Stimulated activated naive CD8-positive, alpha-beta T cell treated with anti-CD3 and anti-CD28 coated beads, Interleukin-15, Interleukin-2, amounts not matched to agents 100 ng/mL and 50 ng/mL, for 24 hours (primary cell): ENCODE measurements around the gene P2RY2.

Experiments
- H3K27ac Mint-ChIP-seq: one replicate; pipeline ENCODE4 v1.8.0; 2021; ENCODE audit warnings: mild to moderate bottlenecking, mixed read lengths
- H3K27me3 Mint-ChIP-seq: one replicate; pipeline ENCODE4 v1.8.0; 2021; ENCODE audit warnings: mixed read lengths
- H3K36me3 Mint-ChIP-seq: one replicate; pipeline ENCODE4 v1.8.0; 2021; ENCODE audit warnings: low read depth, mixed read lengths
- H3K4me1 Mint-ChIP-seq: one replicate; pipeline ENCODE4 v1.8.0; 2021; ENCODE audit warnings: low read depth, mixed read lengths
- H3K4me3 Mint-ChIP-seq: one replicate; pipeline ENCODE4 v1.8.0; 2021; ENCODE audit warnings: mild to moderate bottlenecking, mixed read lengths
- H3K9me3 Mint-ChIP-seq: one replicate; pipeline ENCODE4 v1.8.0; 2021; ENCODE audit warnings: mixed read lengths

P2RY2 gene

DNA sequence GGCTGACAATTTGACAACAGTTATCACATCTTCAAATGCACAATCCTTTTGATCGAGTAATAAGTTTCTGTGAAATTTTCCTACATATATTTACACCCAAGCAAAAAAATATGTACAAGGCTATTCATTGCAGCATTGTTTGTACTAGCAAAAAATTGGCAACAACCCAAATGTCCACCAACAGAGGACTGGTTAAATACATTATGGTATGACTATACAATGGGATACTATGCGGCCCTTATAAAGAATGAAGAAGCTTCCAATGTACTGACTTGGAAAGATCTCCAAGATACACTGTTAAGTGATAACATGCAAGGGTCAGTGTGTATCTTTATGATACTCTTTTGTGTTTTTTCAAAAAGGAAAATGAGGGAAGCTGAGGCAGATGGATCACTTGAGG, 8.2 kb upstream of the P2RY2 start:
- peaks cover 8% of the 10 kb centered on the region for H3K27me3 Mint-ChIP-seq
- H3K4me1 Mint-ChIP-seq = no peaks in the 10 kb centered on the region
- H3K27ac Mint-ChIP-seq = no peak overlapping the region
- H3K9me3 Mint-ChIP-seq = no peaks in the 10 kb centered on the region
- no peaks in the 10 kb centered on the region for H3K36me3 Mint-ChIP-seq
- H3K4me3 Mint-ChIP-seq = no peak overlapping the region

DNA sequence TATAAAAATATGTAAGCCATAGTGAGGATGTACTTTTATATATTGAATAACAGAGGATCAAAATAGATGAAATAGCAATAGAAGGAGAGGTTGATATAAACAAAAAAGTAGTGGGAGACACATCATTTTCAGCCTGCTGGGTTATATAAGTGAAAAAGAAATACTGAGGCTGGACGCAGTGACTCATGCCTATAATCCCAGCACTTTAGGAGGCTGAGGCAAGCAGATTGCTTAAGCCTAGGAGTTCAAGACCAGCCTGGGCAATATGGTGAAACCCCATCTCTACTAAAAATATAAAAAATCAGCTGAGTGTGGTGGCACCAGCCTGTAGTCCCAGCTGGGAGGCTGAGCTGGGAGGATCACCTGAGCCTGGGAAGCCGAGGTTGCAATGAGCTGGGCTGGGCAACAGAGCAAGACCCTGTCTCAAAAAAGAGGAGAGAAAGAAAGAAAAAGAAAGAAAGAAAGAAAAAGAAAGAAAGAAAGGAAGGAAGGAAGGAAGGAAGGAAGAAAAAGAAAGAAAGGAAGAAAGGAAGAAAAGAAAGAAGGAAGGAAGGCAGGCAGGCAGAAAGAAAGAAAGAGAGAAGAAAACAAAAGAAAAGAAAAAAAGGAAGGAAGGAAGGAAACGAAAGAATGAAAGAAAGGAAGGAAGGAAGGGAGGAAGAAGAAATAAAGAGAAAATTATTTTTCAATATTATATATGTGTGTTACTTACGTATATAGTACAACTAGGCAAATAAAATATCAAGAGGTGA, 7.0 kb upstream of the P2RY2 start:
- H3K36me3 Mint-ChIP-seq = no peaks in the 10 kb centered on the region
- no peak overlapping the region for H3K27ac Mint-ChIP-seq
- no peaks in the 10 kb centered on the region for H3K4me1 Mint-ChIP-seq
- peaks cover 3% of the 10 kb centered on the region for H3K27me3 Mint-ChIP-seq
- no peaks in the 10 kb centered on the region for H3K9me3 Mint-ChIP-seq
- H3K4me3 Mint-ChIP-seq = no peak overlapping the region

DNA sequence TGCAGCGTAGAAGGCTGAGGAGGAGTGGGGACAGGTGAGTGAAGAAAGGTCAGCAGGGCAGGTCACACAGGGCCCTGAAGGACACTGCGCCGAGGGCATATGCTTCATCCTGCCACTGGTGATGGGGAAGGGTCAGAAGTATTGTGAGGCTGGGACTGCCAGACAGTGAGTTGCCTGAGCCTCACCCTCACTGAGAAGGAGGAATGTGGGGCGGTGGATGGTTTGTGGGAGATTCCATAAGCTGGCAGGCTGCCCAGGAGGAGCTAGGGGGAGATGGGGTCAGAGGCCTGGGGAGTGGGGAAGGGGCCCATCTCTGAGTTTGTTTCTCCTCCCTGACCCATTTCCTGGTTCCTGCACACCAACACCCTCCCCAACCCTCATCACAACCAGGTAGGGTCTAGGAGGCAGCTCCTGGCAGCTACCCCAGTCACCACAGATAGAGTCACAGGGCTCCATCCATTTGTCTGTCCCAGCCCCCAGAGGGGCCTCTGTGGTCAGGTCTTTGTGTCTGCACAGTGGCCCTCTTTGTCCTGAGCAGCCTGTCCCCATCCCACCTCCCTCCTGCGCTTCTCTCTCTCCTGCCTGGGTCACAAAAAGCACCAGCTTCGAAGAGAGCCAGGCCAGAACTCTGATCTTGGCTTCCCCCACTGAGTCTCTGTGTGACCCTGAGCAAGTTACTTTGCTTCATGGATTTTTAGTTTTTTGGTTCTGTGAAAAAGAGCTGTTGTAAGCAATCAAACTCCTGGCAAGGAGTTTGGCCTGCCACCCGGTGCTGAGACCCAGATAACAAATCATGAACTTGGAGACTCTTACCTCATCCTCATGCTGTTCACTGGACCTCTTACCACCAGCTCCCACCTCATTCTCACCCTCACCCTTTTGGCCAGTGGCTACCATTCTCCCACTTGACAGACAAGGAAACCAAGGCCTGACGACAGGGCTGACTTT, 4.6 kb upstream of the P2RY2 start:
- no peaks in the 10 kb centered on the region for H3K4me1 Mint-ChIP-seq
- peak overlapping the region; percentile 28 for H3K27ac Mint-ChIP-seq
- H3K36me3 Mint-ChIP-seq = no peaks in the 10 kb centered on the region
- H3K4me3 Mint-ChIP-seq = no peak overlapping the region
- peaks cover 7% of the 10 kb centered on the region for H3K27me3 Mint-ChIP-seq
- H3K9me3 Mint-ChIP-seq = no peaks in the 10 kb centered on the region

DNA sequence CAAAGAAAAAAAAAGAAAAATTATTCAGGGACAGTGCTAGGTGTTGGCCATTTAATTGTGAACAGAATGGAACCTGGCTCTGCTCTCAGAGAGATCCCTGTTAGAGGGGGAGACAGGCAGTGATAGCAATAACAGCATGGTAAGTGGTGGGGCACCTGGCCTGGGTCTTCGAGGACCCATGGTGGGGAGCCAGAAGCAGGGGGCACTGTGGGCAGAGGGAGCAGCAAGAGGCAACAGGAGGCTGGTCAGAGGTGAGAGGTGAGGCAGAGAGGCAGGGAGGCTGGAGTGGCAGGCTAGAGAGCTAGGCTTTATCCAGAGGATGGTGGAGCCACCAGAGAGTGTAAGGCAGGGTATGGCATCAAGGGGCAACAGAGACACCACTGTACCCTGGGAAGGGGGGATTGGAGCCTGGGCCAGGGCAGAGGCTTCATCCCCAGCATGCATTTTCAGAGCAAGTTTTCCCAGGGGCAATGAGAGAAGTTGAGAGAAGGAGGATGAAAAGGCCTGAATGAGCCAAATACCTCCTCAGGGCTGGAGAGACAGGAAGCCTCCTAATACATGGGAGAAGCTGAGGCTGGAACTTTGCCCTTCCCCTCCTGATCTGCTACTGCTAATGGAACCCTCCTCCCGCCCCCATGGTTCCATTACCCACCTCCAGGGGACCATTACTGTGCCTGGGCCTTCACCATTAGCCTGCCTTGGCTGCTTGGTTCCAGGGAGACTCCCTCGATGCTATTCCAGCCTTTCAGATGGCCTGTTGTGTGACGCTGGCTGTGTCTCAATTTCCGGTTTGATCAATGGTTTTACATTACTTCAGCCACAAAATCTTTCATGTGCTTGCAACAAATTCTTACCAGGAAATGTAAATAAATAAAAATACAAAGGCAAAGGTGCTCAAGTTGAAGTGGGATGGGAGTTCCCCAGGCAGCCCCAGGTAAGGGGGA, 2.6 kb upstream of the P2RY2 start:
- Mint-ChIP-seq H3K4me3 (no peak overlapping the region), H3K4me1 (no peaks in the 10 kb centered on the region), H3K27me3 (peaks cover 23% of the 10 kb centered on the region), H3K36me3 (no peaks in the 10 kb centered on the region), H3K27ac (no peak overlapping the region), H3K9me3 (no peaks in the 10 kb centered on the region)

DNA sequence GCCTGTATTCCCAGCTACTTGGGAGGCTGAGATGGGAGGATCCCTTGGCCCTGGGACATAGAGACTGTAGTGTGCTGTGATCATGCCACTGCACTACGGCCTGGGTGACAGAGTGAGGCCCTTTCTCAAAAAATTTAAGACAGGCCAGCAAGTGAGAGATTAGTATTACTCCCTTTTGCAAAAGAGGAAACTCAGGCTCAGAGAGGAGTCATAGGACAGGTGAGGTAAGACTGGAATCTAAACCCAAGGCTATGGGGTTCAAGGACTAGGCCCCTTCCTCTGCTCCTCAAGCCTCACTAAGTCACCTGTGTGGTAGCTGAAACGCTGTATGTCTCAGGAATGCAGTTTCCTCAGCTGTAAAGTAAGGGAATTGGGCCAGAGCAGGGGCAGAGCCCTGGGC, 1.6 kb upstream of the P2RY2 start:
- no peaks in the 10 kb centered on the region for H3K4me1 Mint-ChIP-seq
- no peaks in the 10 kb centered on the region for H3K36me3 Mint-ChIP-seq
- no peak overlapping the region for H3K4me3 Mint-ChIP-seq
- H3K27ac Mint-ChIP-seq = no peak overlapping the region
- H3K9me3 Mint-ChIP-seq = no peaks in the 10 kb centered on the region
- H3K27me3 Mint-ChIP-seq = peaks cover 23% of the 10 kb centered on the region

DNA sequence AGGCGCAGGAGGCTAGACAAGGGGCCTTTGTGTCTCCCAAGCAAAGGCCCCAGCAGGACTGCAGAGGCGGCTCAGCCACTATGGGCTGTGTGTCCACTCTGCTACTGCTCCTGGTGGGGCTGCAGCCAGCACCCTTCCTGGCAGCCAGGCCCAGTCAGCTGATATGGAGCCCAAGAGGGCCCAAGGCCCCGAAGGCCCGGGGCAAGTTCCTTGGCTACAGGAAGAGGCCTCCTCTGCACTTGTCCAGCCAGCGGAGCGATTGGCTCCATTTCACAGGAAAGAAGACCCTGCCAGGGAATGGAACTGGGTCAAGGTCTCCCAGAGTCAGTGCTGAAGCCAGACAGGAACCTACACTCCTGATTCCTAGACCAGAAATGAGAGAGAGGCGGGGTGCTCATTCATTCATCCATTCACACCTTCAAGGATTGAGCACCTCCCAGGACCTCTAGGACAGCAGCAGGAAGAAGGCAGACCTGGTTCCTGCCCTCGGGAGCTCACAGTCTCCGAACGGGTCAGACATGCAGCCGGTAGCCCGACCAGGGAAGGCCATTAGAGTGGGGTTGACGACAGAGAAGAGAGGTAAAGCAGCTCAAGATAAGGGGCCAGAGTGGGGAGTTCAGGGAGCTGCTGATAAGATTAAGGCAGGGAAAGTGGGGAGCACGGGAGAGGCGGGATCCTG, 811 bp upstream of the P2RY2 start:
- no peak overlapping the region for H3K27ac Mint-ChIP-seq
- no peaks in the 10 kb centered on the region for H3K9me3 Mint-ChIP-seq
- no peaks in the 10 kb centered on the region for H3K36me3 Mint-ChIP-seq
- no peaks in the 10 kb centered on the region for H3K4me1 Mint-ChIP-seq
- peaks cover 23% of the 10 kb centered on the region for H3K27me3 Mint-ChIP-seq
- H3K4me3 Mint-ChIP-seq = peak overlapping the region; percentile 43

DNA sequence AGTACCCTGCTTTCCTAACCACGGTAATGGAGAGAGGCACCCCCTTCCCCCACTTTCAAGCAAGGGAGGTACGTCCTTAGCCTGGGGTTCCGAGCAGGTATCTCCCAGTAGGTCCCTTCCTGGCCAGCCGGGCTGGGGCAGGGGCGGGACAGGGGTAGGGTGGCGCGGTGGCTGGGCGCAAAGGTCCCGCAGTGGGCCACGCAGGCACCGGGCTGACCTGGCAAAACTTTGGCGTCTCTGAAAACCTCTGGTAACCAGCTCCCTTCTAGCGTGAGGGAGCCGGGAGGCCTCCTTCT, 323 bp upstream of the P2RY2 start:
- Mint-ChIP-seq H3K4me1 (no peaks in the 10 kb centered on the region), H3K27me3 (peaks cover 23% of the 10 kb centered on the region), H3K27ac (no peak overlapping the region), H3K36me3 (no peaks in the 10 kb centered on the region), H3K4me3 (peak overlapping the region; percentile 43), H3K9me3 (no peaks in the 10 kb centered on the region)

DNA sequence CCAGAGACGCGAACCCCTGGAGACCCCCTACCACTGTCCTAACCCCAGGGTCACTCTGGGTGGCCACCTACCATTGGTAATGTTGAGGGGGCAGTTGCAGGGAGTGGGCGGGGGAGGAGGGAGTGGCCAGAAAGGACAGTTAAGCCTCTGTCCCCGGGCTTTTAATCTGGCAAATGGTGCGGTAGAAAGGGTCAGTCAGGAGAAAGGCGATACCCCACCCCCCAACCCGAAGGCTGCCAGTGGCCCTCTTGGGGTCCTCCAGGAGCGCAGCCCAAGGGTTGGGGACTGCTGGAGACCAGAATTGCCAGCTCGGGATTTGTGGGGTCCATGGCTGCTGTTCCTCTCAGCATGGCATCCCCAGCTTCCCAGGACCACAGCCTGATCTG, 742 bp downstream of the P2RY2 start:
- H3K27me3 Mint-ChIP-seq = peaks cover 23% of the 10 kb centered on the region
- no peak overlapping the region for H3K4me3 Mint-ChIP-seq
- no peaks in the 10 kb centered on the region for H3K36me3 Mint-ChIP-seq
- H3K4me1 Mint-ChIP-seq = no peaks in the 10 kb centered on the region
- no peak overlapping the region for H3K27ac Mint-ChIP-seq
- no peaks in the 10 kb centered on the region for H3K9me3 Mint-ChIP-seq

DNA sequence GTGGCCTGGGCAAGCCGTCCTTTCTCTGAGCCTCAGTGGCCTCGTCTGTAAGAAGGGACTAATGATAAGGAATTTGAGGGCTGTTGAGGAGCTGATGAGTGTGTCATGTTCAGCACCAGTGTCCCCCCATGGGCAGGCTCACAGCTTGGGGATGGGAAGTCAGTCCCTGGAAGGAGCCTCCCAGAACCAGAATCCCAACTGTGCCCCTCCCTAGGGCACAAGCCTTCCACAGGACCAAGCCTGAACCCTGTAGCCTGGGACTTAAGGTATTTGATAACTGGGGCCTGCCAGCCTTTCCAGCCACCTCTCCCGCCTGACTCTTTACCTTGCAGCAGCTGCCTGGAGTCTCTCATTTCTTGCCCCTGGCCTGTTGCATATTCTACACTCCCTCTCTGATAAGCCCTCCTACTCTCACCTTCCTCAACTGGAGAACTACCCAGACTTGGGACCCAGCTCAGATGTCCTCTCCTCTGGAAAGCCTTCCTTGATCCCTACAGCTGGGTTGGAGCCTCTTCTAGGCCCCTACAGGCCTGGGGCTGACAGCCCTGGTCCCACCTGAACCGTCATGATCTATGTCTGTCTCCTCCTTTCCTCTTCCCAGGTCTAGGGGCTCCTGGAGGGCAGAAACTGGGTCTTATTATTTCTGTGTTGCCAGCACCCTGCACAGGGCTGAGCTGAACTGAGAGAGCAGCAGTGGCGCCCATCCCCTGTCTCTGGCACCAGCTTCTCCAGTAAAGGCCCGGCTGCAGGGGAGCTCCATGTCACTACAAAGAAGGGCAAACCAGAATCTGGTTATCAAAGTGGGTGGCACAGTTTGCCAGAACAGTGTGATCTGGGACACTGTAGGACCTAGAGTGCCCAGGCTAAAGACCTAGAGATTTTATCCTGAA, 1.6 kb downstream of the P2RY2 start:
- peaks cover 25% of the 10 kb centered on the region for H3K27me3 Mint-ChIP-seq
- H3K4me1 Mint-ChIP-seq = no peaks in the 10 kb centered on the region
- no peaks in the 10 kb centered on the region for H3K36me3 Mint-ChIP-seq
- no peak overlapping the region for H3K27ac Mint-ChIP-seq
- H3K4me3 Mint-ChIP-seq = peak overlapping the region; percentile 35
- H3K9me3 Mint-ChIP-seq = no peaks in the 10 kb centered on the region

DNA sequence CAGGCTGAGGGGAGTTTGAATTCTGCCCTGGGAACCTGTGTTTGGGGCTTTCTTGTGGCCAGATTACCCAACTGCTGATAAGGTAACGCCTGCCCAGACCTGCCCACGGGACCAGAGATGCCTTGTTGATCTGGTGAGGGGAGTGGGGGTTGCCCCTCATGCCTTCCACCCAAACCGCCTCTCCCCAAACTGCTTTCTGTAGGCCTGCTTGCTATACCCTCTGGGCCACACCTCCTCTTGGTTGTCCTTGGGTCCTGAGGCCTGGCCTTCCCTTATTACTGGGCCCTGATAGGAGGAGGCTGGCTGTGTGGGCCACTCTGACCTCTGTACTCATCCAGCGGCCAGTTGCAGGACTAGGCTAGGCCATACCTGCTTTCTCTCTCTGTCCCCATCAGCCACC, 3.4 kb downstream of the P2RY2 start:
- peaks cover 26% of the 10 kb centered on the region for H3K27me3 Mint-ChIP-seq
- H3K36me3 Mint-ChIP-seq = no peaks in the 10 kb centered on the region
- no peaks in the 10 kb centered on the region for H3K9me3 Mint-ChIP-seq
- no peak overlapping the region for H3K4me3 Mint-ChIP-seq
- no peak overlapping the region for H3K27ac Mint-ChIP-seq
- no peaks in the 10 kb centered on the region for H3K4me1 Mint-ChIP-seq

DNA sequence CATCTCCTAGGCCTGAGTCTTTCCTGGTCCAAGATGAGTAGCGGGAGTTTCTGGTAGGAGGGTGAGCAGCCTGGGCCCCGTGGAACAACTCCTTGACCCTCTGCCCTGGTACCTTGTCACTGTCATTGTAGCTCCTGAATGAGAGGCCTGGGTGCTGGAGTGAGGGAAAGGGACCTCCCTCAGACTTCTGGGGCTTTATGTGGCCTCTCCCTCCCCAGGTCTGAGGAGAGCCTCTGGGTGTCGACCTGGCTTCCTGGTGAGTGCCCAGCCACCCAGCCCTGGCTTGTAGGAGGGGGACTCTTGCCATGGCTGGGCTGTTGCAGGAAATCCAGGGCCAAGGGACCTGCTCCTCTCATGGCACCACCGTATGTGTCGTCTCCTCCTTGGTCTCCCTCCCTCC, 3.9 kb downstream of the P2RY2 start:
- H3K36me3 Mint-ChIP-seq = no peaks in the 10 kb centered on the region
- H3K4me1 Mint-ChIP-seq = no peaks in the 10 kb centered on the region

DNA sequence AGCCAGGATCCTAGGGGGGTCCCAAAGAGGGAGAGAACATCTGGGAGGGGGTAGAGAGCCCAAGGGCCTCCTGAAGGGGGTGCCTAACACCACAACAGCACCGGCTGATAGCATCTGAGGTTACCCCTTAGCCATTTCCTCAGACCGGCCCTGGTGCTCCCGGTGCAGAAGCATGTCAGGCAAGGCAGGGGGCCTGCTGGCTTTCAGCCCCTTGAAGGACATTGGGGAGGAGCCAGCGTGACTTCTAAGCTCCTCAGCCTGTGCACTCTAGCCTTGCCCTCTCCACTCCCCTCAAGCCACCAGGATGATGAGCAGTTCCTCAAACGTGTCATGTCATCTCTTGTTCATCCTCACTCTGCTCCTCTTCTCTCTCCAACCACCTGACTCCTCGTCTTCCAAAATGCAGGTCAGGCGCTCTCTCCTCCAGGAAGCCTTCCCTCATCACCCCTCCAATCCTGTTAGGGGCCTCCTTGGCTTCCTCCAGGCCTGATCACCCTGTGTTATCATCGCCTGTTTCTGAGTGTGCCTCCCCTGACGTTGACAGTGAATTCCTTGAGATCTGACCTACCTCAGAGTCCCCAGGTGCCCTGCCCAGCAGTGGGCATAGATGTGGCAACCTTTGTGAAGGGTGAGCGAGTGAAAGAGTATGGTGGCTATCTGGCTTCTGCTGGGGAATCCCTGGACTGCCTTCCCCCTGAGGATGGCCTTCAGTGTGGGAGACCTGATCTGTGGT, 6.1 kb downstream of the P2RY2 start:
- Mint-ChIP-seq H3K9me3 (no peaks in the 10 kb centered on the region), H3K4me3 (no peak overlapping the region), H3K36me3 (no peaks in the 10 kb centered on the region), H3K27ac (no peak overlapping the region), H3K4me1 (no peaks in the 10 kb centered on the region), H3K27me3 (peaks cover 13% of the 10 kb centered on the region)

More for the DNA sequence above, 3.9 kb downstream of the P2RY2 start:
- Mint-ChIP-seq H3K27me3 (peaks cover 26% of the 10 kb centered on the region), H3K27ac (no peak overlapping the region), H3K9me3 (no peaks in the 10 kb centered on the region), H3K4me3 (no peak overlapping the region)

DNA sequence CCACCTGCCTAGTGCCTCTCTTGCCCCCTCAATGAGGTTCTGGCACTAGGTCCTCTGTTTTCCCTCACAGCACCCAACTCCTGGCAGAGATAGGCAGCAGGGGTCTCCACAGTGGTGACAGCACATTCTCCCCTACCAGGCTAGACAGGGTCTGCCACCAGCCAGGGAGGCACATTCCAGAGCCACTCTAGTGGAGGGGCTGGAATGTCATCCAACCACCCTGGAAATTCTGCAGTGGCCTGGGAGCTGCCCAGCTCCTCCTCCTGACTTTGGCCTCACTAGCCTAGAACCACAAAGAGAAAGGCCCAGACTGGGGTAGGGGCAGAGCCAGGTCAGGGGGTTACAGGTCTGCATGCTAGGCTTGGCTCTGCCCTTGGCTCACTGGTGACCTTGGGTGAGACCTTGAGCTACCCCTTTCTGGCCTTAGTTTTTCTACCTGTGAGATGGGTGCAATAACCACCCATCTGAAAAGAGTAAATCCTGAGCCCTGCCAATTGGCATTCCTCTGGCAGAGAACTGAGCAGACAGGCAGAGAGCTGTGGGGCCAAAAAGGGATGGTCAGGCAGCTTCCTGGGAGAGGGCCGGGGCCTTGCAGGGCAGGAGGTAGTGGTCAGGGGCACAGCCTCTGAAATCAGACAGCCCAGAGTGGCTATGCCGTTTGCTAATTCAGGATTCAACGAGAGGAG, 7.1 kb downstream of the P2RY2 start:
- Mint-ChIP-seq H3K9me3 (no peaks in the 10 kb centered on the region), H3K27ac (no peak overlapping the region), H3K27me3 (peaks cover 5% of the 10 kb centered on the region), H3K4me1 (no peaks in the 10 kb centered on the region), H3K36me3 (no peaks in the 10 kb centered on the region), H3K4me3 (no peak overlapping the region)
